ENCODE data around the gene SLC35F6. TPM values are rescaled to one million over a fixed set of nuclear protein-coding genes. Genes with fewer than 3 reads are reported as not detected.

The SLC35F6 gene
- polyA plus RNA-seq, 1 donor from 2014 or later, result 10.8 TPM

DNA sequence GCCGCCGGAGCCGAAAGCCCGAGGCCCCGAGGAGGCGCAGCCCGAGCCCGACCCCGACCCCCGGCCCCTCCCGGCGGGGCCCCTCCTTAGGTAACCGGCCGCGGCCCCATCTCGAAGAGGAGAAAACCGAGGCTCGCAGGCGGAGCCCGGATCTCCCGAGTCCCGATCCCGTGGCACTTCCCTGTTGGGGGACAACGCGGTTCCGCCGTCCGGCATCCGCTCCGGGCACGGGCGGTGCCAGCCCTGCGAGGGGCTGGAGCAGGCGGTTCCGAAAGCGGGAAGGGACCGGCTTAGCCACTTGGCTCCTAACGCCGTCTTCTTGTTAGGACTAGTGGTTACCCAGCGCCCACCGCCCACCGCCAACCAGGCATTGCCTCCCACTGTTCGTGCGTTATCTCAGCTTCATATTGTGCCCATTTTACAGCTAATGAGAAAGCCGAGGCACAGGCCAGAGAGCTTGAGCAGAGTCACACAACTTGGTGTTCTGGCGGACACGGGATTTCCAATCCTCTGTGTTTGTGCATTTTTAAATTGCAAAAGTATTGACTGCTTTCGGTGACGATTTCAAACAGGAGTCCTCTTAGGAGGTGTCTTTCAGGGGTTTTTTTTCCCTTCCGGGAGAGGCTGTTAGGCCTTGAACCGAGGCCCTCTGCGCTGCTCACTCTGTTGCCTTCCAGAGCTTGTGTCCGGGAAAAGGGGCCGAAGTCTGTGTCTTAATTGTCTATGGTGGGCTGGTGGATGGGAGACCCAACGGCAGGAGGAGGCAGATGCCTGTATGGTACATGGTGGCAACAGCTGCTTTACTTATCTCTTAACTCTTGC lies 22.3 kb downstream of the SLC35F6 start:
- H3F3A ChIP-seq (ENCODE audit: insufficient read depth, low read length, poor library complexity, severe bottlenecking), result no peaks in the 10 kb centered on the region
- H3K4me3 ChIP-seq (ENCODE audit: low read length), result peak overlapping the region; percentile 67
- no peak overlapping the region for H2AFZ ChIP-seq (ENCODE audit: low read depth, low read length)
- no peaks in the 10 kb centered on the region for H3K79me2 ChIP-seq (replicated peaks; ENCODE audit: insufficient read depth, low read length)
- no peaks in the 10 kb centered on the region for H3K27me3 ChIP-seq (ENCODE audit: insufficient read depth, low read depth, low read length)
- H4K20me1 ChIP-seq (ENCODE audit: insufficient read depth), result no peaks in the 10 kb centered on the region
- no peak overlapping the region for H3K27ac ChIP-seq (ENCODE audit: low read length)
- no peaks in the 10 kb centered on the region for H3K9me3 ChIP-seq (ENCODE audit: low read length)
- no peak for TF ChIP-seq POLR2AphosphoS5 (IDR thresholded peaks at IDR 0.05)
- no peak for TF ChIP-seq RAD21 (conservative IDR thresholded peaks at IDR 0.05)
- no peak for TF ChIP-seq MXI1 (conservative IDR thresholded peaks at IDR 0.05; ENCODE audit: poor library complexity, severe bottlenecking)
- no peak for TF ChIP-seq TAF1 (IDR thresholded peaks at IDR 0.05; ENCODE audit: low read depth)
- TF ChIP-seq, protein P1, sequence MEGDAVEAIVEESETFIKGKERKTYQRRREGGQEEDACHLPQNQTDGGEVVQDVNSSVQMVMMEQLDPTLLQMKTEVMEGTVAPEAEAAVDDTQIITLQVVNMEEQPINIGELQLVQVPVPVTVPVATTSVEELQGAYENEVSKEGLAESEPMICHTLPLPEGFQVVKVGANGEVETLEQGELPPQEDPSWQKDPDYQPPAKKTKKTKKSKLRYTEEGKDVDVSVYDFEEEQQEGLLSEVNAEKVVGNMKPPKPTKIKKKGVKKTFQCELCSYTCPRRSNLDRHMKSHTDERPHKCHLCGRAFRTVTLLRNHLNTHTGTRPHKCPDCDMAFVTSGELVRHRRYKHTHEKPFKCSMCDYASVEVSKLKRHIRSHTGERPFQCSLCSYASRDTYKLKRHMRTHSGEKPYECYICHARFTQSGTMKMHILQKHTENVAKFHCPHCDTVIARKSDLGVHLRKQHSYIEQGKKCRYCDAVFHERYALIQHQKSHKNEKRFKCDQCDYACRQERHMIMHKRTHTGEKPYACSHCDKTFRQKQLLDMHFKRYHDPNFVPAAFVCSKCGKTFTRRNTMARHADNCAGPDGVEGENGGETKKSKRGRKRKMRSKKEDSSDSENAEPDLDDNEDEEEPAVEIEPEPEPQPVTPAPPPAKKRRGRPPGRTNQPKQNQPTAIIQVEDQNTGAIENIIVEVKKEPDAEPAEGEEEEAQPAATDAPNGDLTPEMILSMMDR (IDR thresholded peaks at IDR 0.05; ENCODE audit: poor library complexity, severe bottlenecking), result no peak
- no peak for TF ChIP-seq EP300 (conservative IDR thresholded peaks at IDR 0.05; ENCODE audit: poor library complexity, severe bottlenecking)
- TF ChIP-seq EZH2 (IDR thresholded peaks at IDR 0.05; ENCODE audit: borderline replicate concordance, insufficient read depth, low read length, poor library complexity, severe bottlenecking), result no peak
- no peak for TF ChIP-seq SMC3 (conservative IDR thresholded peaks at IDR 0.05; ENCODE audit: poor library complexity)
- TF ChIP-seq, protein P2, sequence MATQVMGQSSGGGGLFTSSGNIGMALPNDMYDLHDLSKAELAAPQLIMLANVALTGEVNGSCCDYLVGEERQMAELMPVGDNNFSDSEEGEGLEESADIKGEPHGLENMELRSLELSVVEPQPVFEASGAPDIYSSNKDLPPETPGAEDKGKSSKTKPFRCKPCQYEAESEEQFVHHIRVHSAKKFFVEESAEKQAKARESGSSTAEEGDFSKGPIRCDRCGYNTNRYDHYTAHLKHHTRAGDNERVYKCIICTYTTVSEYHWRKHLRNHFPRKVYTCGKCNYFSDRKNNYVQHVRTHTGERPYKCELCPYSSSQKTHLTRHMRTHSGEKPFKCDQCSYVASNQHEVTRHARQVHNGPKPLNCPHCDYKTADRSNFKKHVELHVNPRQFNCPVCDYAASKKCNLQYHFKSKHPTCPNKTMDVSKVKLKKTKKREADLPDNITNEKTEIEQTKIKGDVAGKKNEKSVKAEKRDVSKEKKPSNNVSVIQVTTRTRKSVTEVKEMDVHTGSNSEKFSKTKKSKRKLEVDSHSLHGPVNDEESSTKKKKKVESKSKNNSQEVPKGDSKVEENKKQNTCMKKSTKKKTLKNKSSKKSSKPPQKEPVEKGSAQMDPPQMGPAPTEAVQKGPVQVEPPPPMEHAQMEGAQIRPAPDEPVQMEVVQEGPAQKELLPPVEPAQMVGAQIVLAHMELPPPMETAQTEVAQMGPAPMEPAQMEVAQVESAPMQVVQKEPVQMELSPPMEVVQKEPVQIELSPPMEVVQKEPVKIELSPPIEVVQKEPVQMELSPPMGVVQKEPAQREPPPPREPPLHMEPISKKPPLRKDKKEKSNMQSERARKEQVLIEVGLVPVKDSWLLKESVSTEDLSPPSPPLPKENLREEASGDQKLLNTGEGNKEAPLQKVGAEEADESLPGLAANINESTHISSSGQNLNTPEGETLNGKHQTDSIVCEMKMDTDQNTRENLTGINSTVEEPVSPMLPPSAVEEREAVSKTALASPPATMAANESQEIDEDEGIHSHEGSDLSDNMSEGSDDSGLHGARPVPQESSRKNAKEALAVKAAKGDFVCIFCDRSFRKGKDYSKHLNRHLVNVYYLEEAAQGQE (IDR thresholded peaks at IDR 0.05; ENCODE audit: borderline replicate concordance), result no peak
- H3K9ac ChIP-seq (ENCODE audit: low read length), result no peak overlapping the region
- H3K9me2 ChIP-seq (ENCODE audit: insufficient read depth, low read length), result no peaks in the 10 kb centered on the region
- peak overlapping the region; percentile 39 for H3K4me2 ChIP-seq (ENCODE audit: low read length)
- no peaks in the 10 kb centered on the region for H3K36me3 ChIP-seq (ENCODE audit: insufficient read depth, low read length)

- H3K79me2 ChIP-seq (replicated peaks; ENCODE audit: insufficient read depth, low read length), result no peaks in the 10 kb centered on the region
- H3K27ac ChIP-seq (ENCODE audit: low read length), result no peak overlapping the region
- H4K20me1 ChIP-seq (ENCODE audit: insufficient read depth), result no peaks in the 10 kb centered on the region
- no peaks in the 10 kb centered on the region for H3K9me3 ChIP-seq (ENCODE audit: low read length)
- no peak for TF ChIP-seq EZH2 (IDR thresholded peaks at IDR 0.05; ENCODE audit: borderline replicate concordance, insufficient read depth, low read length, poor library complexity, severe bottlenecking)
- TF ChIP-seq, protein P2 (IDR thresholded peaks at IDR 0.05; ENCODE audit: borderline replicate concordance), result no peak
- no peak for TF ChIP-seq EP300 (conservative IDR thresholded peaks at IDR 0.05; ENCODE audit: poor library complexity, severe bottlenecking)
- no peak for TF ChIP-seq POLR2AphosphoS5 (IDR thresholded peaks at IDR 0.05)
- TF ChIP-seq, protein P1 (IDR thresholded peaks at IDR 0.05; ENCODE audit: poor library complexity, severe bottlenecking), result no peak
- no peak for TF ChIP-seq SMC3 (conservative IDR thresholded peaks at IDR 0.05; ENCODE audit: poor library complexity)
- no peak for TF ChIP-seq MXI1 (conservative IDR thresholded peaks at IDR 0.05; ENCODE audit: poor library complexity, severe bottlenecking)
- TF ChIP-seq RAD21 (conservative IDR thresholded peaks at IDR 0.05), result no peak
- no peak for TF ChIP-seq TAF1 (IDR thresholded peaks at IDR 0.05; ENCODE audit: low read depth)
- H2AFZ ChIP-seq (ENCODE audit: low read depth, low read length), result no peak overlapping the region
- no peaks in the 10 kb centered on the region for H3F3A ChIP-seq (ENCODE audit: insufficient read depth, low read length, poor library complexity, severe bottlenecking)
- H3K9me2 ChIP-seq (ENCODE audit: insufficient read depth, low read length), result no peaks in the 10 kb centered on the region
- no peak overlapping the region for H3K4me2 ChIP-seq (ENCODE audit: low read length)
- H3K9ac ChIP-seq (ENCODE audit: low read length), result no peak overlapping the region
- H3K27me3 ChIP-seq (ENCODE audit: insufficient read depth, low read depth, low read length), result no peaks in the 10 kb centered on the region
- H3K36me3 ChIP-seq (ENCODE audit: insufficient read depth, low read length), result no peaks in the 10 kb centered on the region
- no peak overlapping the region for H3K4me3 ChIP-seq (ENCODE audit: low read length)
These were observed 28.6 kb downstream of the SLC35F6 start for GRCh38 chr2:26792720-26793119.
